DND-41 (cell line): ENCODE measurements around the gene TRIM29.

Source experiments
- ATAC-seq: fragments of 200-7000 bp; cut with Tn5 transposase; 3 replicates; pipeline ENCODE4 v1.9.1; 2021; ENCODE audit warnings: low read depth; ENCODE audit not compliant: insufficient read depth
- DNase-seq: peaks from one replicate; pipeline ENCODE4 v3.0.0-alpha.2; 2020
- H2AFZ ChIP-seq: 2 replicates; pipeline ENCODE4 v1.6.0; 2012; ENCODE audit warnings: low read depth, low read length
- H3K27ac ChIP-seq: 2 replicates; pipeline ENCODE4 v1.5.1; 2012; ENCODE audit warnings: low read length, inconsistent platforms
- H3K27me3 ChIP-seq: fragments of 200-600 bp; sonication (generic); 2 replicates; pipeline ENCODE4 v1.6.0; 2012; ENCODE audit warnings: low read length, mild to moderate bottlenecking, inconsistent platforms; ENCODE audit not compliant: insufficient read depth, poor library complexity
- H3K36me3 ChIP-seq: 2 replicates; pipeline ENCODE4 v1.5.1; 2012; ENCODE audit warnings: low read length, inconsistent platforms; ENCODE audit not compliant: insufficient read depth
- H3K4me1 ChIP-seq: 2 replicates; pipeline ENCODE4 v1.5.1; 2012; ENCODE audit warnings: mild to moderate bottlenecking, low read length; ENCODE audit not compliant: insufficient read depth
- H3K4me2 ChIP-seq: 2 replicates; pipeline ENCODE4 v1.6.0; 2012; ENCODE audit warnings: mild to moderate bottlenecking, moderate library complexity, low read length, inconsistent platforms; ENCODE audit not compliant: insufficient read depth
- H3K4me3 ChIP-seq, 2 experiments: fragments of 200-600 bp in 1 of 2; shearing (Covaris generic) in 1 of 2; 2 replicates each; pipeline ENCODE4 v1.5.1; 2012 to 2016; ENCODE audit warnings: inconsistent platforms in 2 of 2, low read length in 2 of 2, mild to moderate bottlenecking in 2 of 2, low read depth in 1 of 2, moderate library complexity in 1 of 2
- H3K79me2 ChIP-seq: 2 replicates; pipeline ENCODE4 v1.6.0; 2012; ENCODE audit warnings: low read length, inconsistent platforms; ENCODE audit not compliant: insufficient read depth
- H3K9ac ChIP-seq: 2 replicates; pipeline ENCODE4 v1.6.0; 2012; ENCODE audit warnings: low read depth, mild to moderate bottlenecking, inconsistent platforms, low read length, moderate library complexity
- H3K9me3 ChIP-seq: 2 replicates; pipeline ENCODE4 v1.5.1; 2012; ENCODE audit warnings: low read length, moderate library complexity, mild to moderate bottlenecking, inconsistent platforms; ENCODE audit not compliant: insufficient read depth, severe bottlenecking
- H4K20me1 ChIP-seq: 2 replicates; pipeline ENCODE4 v1.6.0; 2012; ENCODE audit warnings: low read length; ENCODE audit not compliant: insufficient read depth
- EZH2 ChIP-seq: IDR thresholded peaks from 3 replicates; pipeline ENCODE4 v1.6.1; 2012; ENCODE audit warnings: borderline replicate concordance, low read depth, mild to moderate bottlenecking, moderate library complexity, low read length, inconsistent platforms; ENCODE audit not compliant: severe bottlenecking
- TF ChIP-seq, protein P1 (sequence below): IDR thresholded peaks from 2 replicates; pipeline ENCODE4 v1.5.1; 2012; ENCODE audit warnings: borderline replicate concordance, low read length, moderate library complexity, mild to moderate bottlenecking; ENCODE audit not compliant: poor library complexity, severe bottlenecking; ENCODE audit errors: extremely low read depth

The TRIM29 gene

DNA sequence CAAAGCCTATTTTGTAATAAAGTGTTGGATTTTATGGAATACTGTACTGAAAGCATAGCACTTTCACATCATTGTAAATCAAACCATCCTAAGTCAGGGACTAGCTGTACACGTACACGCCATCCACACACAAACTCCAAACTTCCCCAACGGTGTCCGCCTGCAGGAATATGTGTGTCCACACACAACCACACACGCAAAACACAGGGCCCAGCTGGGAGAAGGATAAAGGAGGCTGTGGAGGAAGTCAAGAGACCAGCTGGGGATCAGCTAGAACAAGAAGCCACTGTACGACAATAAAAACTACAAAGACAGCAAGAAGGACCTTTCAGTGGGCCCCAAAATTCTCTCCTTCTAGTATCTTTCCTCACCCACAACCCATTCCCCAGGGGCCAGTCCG is 1.6 kb downstream of the TRIM29 start:
- Histone ChIP-seq H3K9me3 (no peaks in the 10 kb centered on the region), H3K36me3 (no peaks in the 10 kb centered on the region), H3K4me3 (no peak overlapping the region), H3K27ac (no peak overlapping the region), H3K9ac (no peak overlapping the region), H3K4me2 (no peak overlapping the region), H3K27me3 (peaks cover 30% of the 10 kb centered on the region), H3K4me1 (no peaks in the 10 kb centered on the region), H4K20me1 (peaks cover 23% of the 10 kb centered on the region), H3K79me2 (no peaks in the 10 kb centered on the region), H2AFZ (no peak overlapping the region)
- ATAC-seq (no peak), DNase-seq (no peak)
- TF ChIP-seq, protein P1, sequence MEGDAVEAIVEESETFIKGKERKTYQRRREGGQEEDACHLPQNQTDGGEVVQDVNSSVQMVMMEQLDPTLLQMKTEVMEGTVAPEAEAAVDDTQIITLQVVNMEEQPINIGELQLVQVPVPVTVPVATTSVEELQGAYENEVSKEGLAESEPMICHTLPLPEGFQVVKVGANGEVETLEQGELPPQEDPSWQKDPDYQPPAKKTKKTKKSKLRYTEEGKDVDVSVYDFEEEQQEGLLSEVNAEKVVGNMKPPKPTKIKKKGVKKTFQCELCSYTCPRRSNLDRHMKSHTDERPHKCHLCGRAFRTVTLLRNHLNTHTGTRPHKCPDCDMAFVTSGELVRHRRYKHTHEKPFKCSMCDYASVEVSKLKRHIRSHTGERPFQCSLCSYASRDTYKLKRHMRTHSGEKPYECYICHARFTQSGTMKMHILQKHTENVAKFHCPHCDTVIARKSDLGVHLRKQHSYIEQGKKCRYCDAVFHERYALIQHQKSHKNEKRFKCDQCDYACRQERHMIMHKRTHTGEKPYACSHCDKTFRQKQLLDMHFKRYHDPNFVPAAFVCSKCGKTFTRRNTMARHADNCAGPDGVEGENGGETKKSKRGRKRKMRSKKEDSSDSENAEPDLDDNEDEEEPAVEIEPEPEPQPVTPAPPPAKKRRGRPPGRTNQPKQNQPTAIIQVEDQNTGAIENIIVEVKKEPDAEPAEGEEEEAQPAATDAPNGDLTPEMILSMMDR = no peak
- TF ChIP-seq EZH2 = no peak

DNA sequence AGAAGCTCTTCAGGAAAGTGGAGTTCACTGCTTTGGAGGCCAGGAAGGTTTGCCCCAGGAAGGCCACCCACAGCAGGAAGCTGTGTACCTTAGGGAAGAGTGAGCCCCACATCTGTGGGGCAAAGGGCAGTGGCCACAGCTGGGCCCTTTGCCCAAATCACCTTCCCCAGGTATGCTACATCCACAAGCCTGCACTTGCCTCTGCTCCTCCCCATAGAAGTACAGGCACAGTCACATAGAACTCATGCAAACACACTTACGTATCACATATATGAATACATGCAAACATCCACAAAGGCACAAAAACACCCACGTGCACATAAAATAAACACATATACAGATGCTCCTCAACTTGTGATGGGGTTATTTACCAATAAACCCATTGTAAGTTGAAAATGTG is 2.1 kb downstream of the TRIM29 start:
- Histone ChIP-seq H4K20me1 (peaks cover 28% of the 10 kb centered on the region), H3K9ac (no peak overlapping the region), H3K4me2 (no peak overlapping the region), H3K4me3 (no peak overlapping the region), H3K36me3 (no peaks in the 10 kb centered on the region), H3K27me3 (peaks cover 34% of the 10 kb centered on the region), H3K9me3 (no peaks in the 10 kb centered on the region), H2AFZ (no peak overlapping the region), H3K4me1 (no peaks in the 10 kb centered on the region), H3K79me2 (no peaks in the 10 kb centered on the region), H3K27ac (no peak overlapping the region)
- TF ChIP-seq EZH2 = no peak
- TF ChIP-seq, protein P1 = no peak
- DNase-seq (no peak), ATAC-seq (no peak)

DNA sequence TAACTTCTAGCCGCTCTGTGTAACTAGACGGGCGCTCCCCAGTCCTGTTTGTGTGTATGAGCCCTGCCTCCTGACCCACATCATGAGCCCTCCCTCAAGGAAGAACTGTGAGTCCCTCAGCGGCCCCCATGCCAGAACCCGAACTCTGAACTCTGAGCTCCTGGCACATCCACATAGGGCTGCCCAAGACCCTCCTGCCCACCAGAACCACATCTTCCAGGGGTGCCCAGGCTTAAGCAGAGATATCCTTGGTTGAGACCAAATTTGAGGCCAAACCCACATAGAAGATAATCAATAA is 3.0 kb downstream of the TRIM29 start:
- H3K36me3 ChIP-seq = no peaks in the 10 kb centered on the region
- TF ChIP-seq EZH2 = no peak
- TF ChIP-seq, protein P1 = no peak
- H3K4me3 ChIP-seq = no peak overlapping the region
- H4K20me1 ChIP-seq = peaks cover 32% of the 10 kb centered on the region
- no peak overlapping the region for H2AFZ ChIP-seq
- no peaks in the 10 kb centered on the region for H3K9me3 ChIP-seq
- H3K9ac ChIP-seq = no peak overlapping the region
- no peak overlapping the region for H3K4me2 ChIP-seq
- DNase-seq (no peak), ATAC-seq (no peak)
- H3K27me3 ChIP-seq = peaks cover 37% of the 10 kb centered on the region
- H3K27ac ChIP-seq = no peak overlapping the region
- no peaks in the 10 kb centered on the region for H3K79me2 ChIP-seq
- H3K4me1 ChIP-seq = no peaks in the 10 kb centered on the region
